H1 (cell line): ENCODE results near the gene BCO2. TPM values are rescaled to one million over a fixed set of nuclear protein-coding genes. Genes with fewer than 3 reads are reported as not detected.

Source experiments
- E2F6 ChIP-seq: IDR thresholded peaks from 2 replicates; pipeline ENCODE4 v1.6.1; 2012; ENCODE audit warnings: inconsistent platforms
- polyA plus RNA-seq, 7 experiments: library from polyadenylated mRNA; depleted of rRNA in 3 of 7; stranded (reverse) in 5 of 7; unstranded in 2 of 7; fragments of >200 nt in 5 of 7; fragments of 200-250 nt in 2 of 7; gene quantifications; 1 replicate in 5 of 7; 2 replicates in 1 of 7; 4 replicates in 1 of 7; pipeline versions ENCODE4 v1.2.1 to v1.2.3, GENCODE V29; 2011 to 2013; ENCODE audit warnings: missing spikeins in 2 of 7, mixed read lengths in 2 of 7
- total RNA-seq: library from RNA; stranded (reverse); fragmentation: NEBNext Ultra II Directional; extraction: Animal tissue kit (Norgen Biotek cat#: 25700); gene quantifications from 2 replicates; pipeline ENCODE4 v1.2.1, GENCODE V29; 2021

BCO2 gene
- total and polyA plus RNA-seq, 2 of the 8 experiments (the other 6 are each of a cell fraction or from before 2014, with no cell fraction given), result 0.42 to 0.82 TPM

- no peak for TF ChIP-seq E2F6
These were observed 56.6 kb downstream of the BCO2 start (continued) for GRCh38 chr11:112231952-112232351.
